B cell (primary cell): ENCODE data around the gene CPNE5.

Source experiments
- EZH2 ChIP-seq: IDR thresholded peaks from 2 replicates; pipeline ENCODE4 v1.6.1; 2012; ENCODE audit warnings: borderline replicate concordance, low read depth, mild to moderate bottlenecking, moderate library complexity, low read length; ENCODE audit not compliant: insufficient read depth, poor library complexity, severe bottlenecking
- TF ChIP-seq, protein P1 (sequence below): fragments of 200-600 bp; IDR thresholded peaks from one replicate; pipeline ENCODE4 v1.8.0; 2022; ENCODE audit warnings: antibody characterized with exemption, mild to moderate bottlenecking

DNA sequence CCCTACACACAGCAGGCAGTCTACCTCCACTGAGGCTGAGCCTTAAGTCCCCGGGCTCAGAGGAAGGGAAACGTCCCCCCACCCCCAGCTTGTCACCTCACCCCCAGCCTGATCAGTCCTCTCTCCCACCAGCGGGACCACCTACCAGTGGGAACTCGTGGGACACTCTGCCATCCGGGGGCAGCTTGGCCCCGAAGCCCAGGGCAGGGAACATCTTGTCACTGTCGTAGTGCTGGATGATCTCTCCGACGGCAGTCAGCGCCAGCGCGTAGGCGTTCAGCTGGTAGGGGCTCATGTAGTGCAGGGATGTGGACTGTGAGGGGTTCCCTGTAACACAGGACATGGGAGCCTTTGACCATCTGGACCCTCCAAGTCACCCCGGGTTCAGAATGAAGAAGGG lies 93.0 kb downstream of the CPNE5 start:
- TF ChIP-seq, protein P1, sequence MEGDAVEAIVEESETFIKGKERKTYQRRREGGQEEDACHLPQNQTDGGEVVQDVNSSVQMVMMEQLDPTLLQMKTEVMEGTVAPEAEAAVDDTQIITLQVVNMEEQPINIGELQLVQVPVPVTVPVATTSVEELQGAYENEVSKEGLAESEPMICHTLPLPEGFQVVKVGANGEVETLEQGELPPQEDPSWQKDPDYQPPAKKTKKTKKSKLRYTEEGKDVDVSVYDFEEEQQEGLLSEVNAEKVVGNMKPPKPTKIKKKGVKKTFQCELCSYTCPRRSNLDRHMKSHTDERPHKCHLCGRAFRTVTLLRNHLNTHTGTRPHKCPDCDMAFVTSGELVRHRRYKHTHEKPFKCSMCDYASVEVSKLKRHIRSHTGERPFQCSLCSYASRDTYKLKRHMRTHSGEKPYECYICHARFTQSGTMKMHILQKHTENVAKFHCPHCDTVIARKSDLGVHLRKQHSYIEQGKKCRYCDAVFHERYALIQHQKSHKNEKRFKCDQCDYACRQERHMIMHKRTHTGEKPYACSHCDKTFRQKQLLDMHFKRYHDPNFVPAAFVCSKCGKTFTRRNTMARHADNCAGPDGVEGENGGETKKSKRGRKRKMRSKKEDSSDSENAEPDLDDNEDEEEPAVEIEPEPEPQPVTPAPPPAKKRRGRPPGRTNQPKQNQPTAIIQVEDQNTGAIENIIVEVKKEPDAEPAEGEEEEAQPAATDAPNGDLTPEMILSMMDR, result no peak
- no peak for TF ChIP-seq EZH2
